ENCODE results near the gene LRRC63.
A peak's percentile ranks its signal among the peaks of the same experiment; 100 is the strongest.
"Not testable (repeated sequence)": the region's sequence is repeated elsewhere in the genome, so short reads cannot be mapped to it uniquely, and the experiment has no call there.

LRRC63 gene

GRCh38 chr13:46267166-46267565 is 55.4 kb downstream of the LRRC63 start:
- DNase-seq: no peak

- no peak for DNase-seq
Observed at GRCh38 chr13:46270416-46270815, 58.7 kb downstream of the LRRC63 start.

- no peak for DNase-seq
Observed at GRCh38 chr13:46274094-46274698, 62.5 kb downstream of the LRRC63 start.

- DNase-seq: no peak
Observed at GRCh38 chr13:46278474-46278873, 66.7 kb downstream of the LRRC63 start.

GRCh38 chr13:46281779-46282178 is 70.1 kb downstream of the LRRC63 start:
- no peak for DNase-seq

- not testable (repeated sequence) for DNase-seq
Observed at GRCh38 chr13:46283912-46284824, 72.4 kb downstream of the LRRC63 start.

GRCh38 chr13:46286972-46287371 is 75.2 kb downstream of the LRRC63 start:
- DNase-seq: no peak

GRCh38 chr13:46288570-46289259 is 77.0 kb downstream of the LRRC63 start:
- peak; percentile 3 to 20 for DNase-seq

GRCh38 chr13:46289260-46289955 is 77.7 kb downstream of the LRRC63 start:
- no peak for DNase-seq

GRCh38 chr13:46290434-46290833 is 78.7 kb downstream of the LRRC63 start:
- DNase-seq: no peak

- DNase-seq: no peak
Observed at GRCh38 chr13:46293436-46293835, 81.7 kb downstream of the LRRC63 start.

GRCh38 chr13:46295491-46296114 is 83.9 kb downstream of the LRRC63 start:
- DNase-seq: no peak

- no peak for DNase-seq
Observed at GRCh38 chr13:46296115-46296822, 84.5 kb downstream of the LRRC63 start.

GRCh38 chr13:46296921-46297320 is 85.2 kb downstream of the LRRC63 start:
- no peak for DNase-seq

GRCh38 chr13:46297361-46297811 is 85.7 kb downstream of the LRRC63 start:
- no peak for DNase-seq

- DNase-seq: no peak
Observed at GRCh38 chr13:46303742-46304385, 92.1 kb downstream of the LRRC63 start.

- DNase-seq: no peak
Observed at GRCh38 chr13:46304546-46304945, 92.8 kb downstream of the LRRC63 start.

GRCh38 chr13:46307554-46307953 is 95.8 kb downstream of the LRRC63 start:
- no peak for DNase-seq

GRCh38 chr13:46310066-46310465 is 98.3 kb downstream of the LRRC63 start:
- DNase-seq: no peak

- no peak for DNase-seq
Observed at GRCh38 chr13:46311217-46311616, 99.5 kb downstream of the LRRC63 start.

GRCh38 chr13:46313024-46313423 is 101.3 kb downstream of the LRRC63 start:
- DNase-seq: no peak

All from NCI-H187 (cell line).